Right cardiac atrium (tissue), 5 donors: ENCODE measurements around the gene ATF6B. TPM values are rescaled to one million over a fixed set of nuclear protein-coding genes. Genes with fewer than 3 reads are reported as not detected.

Experiments used
- ATAC-seq, 2 donors: fragments of 200-7000 bp; cut with Tn5 transposase; one replicate each; pipeline versions ENCODE4 v1.8.0 to v1.9.1; 2020; ENCODE audit warnings: moderate library complexity in 2 of 2, mild to moderate bottlenecking in 1 of 2
- DNase-seq, 3 donors: peaks; one replicate each; pipeline ENCODE4 v3.0.0-alpha.2; 2020
- H3K27ac ChIP-seq: one replicate; pipeline ENCODE4 v1.5.1; 2013; ENCODE audit warnings: mild to moderate bottlenecking, low read length, control low read depth, moderate library complexity
- H3K27me3 ChIP-seq: one replicate; pipeline ENCODE4 v1.6.1; 2013; ENCODE audit not compliant: control insufficient read depth, insufficient read depth
- H3K4me1 ChIP-seq: one replicate; pipeline ENCODE4 v1.6.1; 2013; ENCODE audit warnings: low read length; ENCODE audit not compliant: control insufficient read depth, insufficient read depth
- H3K4me3 ChIP-seq: one replicate; pipeline ENCODE4 v1.5.1; 2013; ENCODE audit warnings: low read length, control low read depth
- H3K9me3 ChIP-seq: one replicate; pipeline ENCODE4 v1.6.1; 2013; ENCODE audit warnings: low read length; ENCODE audit not compliant: control insufficient read depth
- WGBS: extraction: QIAGEN DNeasy Blood & Tissue Kit; methylation state at CpG from one replicate; pipeline ENCODE4 v1.1.7; 2013; 5-methylcytosine and 5-hydroxymethylcytosine counted together
- intact Hi-C, 4 donors: fragments of 100-400 bp; cut with DNase I; formaldehyde crosslinking; loops; one replicate each; pipeline versions ENCODE4 v1.11.0 to v1.14.0; 2022 to 2023
- long read RNA-seq, 4 donors: library from polyadenylated mRNA; unstranded; transcript quantifications; one replicate each; pipeline ENCODE4 v2.0.0, GENCODE V29; 2020 to 2021
- polyA plus RNA-seq: library from polyadenylated mRNA; stranded (reverse); fragments of 200-250 nt; gene quantifications from one replicate; pipeline ENCODE4 v1.2.3, GENCODE V29; 2013
- total RNA-seq, 4 donors: library from RNA; stranded (reverse); fragmentation: NEBNext Ultra II Directional; extraction: Animal tissue kit (Norgen Biotek cat#: 25700); gene quantifications; one replicate each; pipeline ENCODE4 v1.2.1, GENCODE V29; 2021
- donor health status: healthy with polysubstance abuse.
- donor health status: DM: no; HTN: yes; CAD: no.
- donor health status: DM: no; HTN: no; CAD: no.
- donor health status: DM: no; HTN: yes; CAD: no; lungs with severe emphysema.
- donor health status: DM: yes; HTN: yes; CAD: no.

ATF6B gene
- total RNA-seq (10 to 100 TPM; 35.2 to 44.9 (median 38.5) TPM), polyA plus RNA-seq (29.2 TPM)
- long read RNA-seq, donor 1, partial matches to known transcripts: 4 of 13 reads
- long read RNA-seq, donor 1, other reads (novel, unspliced or antisense): 2 of 13 reads
- long read RNA-seq, donor 2, partial matches to known transcripts: 2 of 3 reads
- long read RNA-seq, donor 2, other reads (novel, unspliced or antisense): 0 of 3 reads
- long read RNA-seq, donor 3, partial matches to known transcripts: 8 of 16 reads
- long read RNA-seq, donor 3, other reads (novel, unspliced or antisense): 3 of 16 reads
- long read RNA-seq, donor 4, partial matches to known transcripts: 1 of 5 reads
- long read RNA-seq, donor 4, other reads (novel, unspliced or antisense): 0 of 5 reads

- intact Hi-C loops: loop anchor here in 2 of 4 donors (5.0 to 10.0 kb wide), 2 partner anchors 47 to 69 kb away; partner anchors contain the start of genes AGPAT1 (in 1 of the 2) and RNF5 (in 1 of the 2)
- no peaks in the 10 kb centered on the region for H3K27me3 ChIP-seq
- peaks cover 21% of the 10 kb centered on the region for H3K4me1 ChIP-seq
- no peaks in the 10 kb centered on the region for H3K9me3 ChIP-seq
- H3K4me3 ChIP-seq: peak within 1 kb of the TSS; percentile 98
- peak within 1 kb of the TSS; percentile 97 for H3K27ac ChIP-seq
- under 1% methylated on average over 44 of the region's 44 CpGs for WGBS
- peak; percentile 99 for DNase-seq
- ATAC-seq: peak; percentile 96 to 97
Measured at GRCh38 chr6:32127717-32128592, at the start of gene ATF6B. TSS of gene ATF6B (minus strand) at chr6:32128246. CDS start at chr6:32128207, 39 bp downstream.

DNA sequence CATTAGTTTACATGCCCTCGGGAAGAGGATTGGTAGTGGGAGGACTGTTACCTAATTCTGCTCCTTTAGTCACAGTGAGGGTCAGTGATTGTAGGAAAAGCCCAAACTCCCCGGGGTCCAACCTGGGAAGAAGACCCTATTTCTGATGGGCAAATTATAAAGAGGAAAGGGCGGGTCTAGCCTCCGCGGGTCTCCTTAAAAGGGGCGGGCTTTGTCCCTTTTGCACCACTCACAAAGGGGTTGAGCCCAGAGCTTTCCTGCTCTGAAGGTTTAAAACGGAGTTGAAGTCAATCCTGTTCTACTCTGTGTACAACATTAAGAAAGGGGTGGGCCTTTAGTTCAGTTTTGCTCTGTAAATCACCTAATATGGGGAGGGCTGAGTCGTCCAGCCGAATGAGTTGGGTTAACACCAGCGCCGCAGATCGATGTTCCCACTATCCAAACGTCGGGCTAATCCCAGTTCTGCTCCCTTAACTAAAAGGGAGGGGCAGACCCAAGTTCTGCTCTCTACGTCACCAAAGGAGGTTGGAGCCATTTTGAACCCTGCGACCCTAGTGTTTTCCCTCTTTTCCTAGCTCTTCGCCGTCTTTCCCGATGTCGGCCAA, 49.2 kb upstream of the ATF6B start:
- H3K27ac ChIP-seq: peak overlapping the region; percentile 98
- DNase-seq (peak in 1 of 3 donors; percentile 71), ATAC-seq (peak; percentile 17 to 25)
- intact Hi-C loops: loop anchor here in 1 of 4 donors (10.0 kb wide), 1 partner anchor 52 kb away; the partner anchor contains the start of gene ATF6B
- WGBS: under 1% methylated on average over 20 of the region's 20 CpGs
- peak overlapping the region; percentile 33 for H3K4me3 ChIP-seq
- no peaks in the 10 kb centered on the region for H3K27me3 ChIP-seq
- no peaks in the 10 kb centered on the region for H3K9me3 ChIP-seq
- H3K4me1 ChIP-seq: peaks cover 4% of the 10 kb centered on the region

DNA sequence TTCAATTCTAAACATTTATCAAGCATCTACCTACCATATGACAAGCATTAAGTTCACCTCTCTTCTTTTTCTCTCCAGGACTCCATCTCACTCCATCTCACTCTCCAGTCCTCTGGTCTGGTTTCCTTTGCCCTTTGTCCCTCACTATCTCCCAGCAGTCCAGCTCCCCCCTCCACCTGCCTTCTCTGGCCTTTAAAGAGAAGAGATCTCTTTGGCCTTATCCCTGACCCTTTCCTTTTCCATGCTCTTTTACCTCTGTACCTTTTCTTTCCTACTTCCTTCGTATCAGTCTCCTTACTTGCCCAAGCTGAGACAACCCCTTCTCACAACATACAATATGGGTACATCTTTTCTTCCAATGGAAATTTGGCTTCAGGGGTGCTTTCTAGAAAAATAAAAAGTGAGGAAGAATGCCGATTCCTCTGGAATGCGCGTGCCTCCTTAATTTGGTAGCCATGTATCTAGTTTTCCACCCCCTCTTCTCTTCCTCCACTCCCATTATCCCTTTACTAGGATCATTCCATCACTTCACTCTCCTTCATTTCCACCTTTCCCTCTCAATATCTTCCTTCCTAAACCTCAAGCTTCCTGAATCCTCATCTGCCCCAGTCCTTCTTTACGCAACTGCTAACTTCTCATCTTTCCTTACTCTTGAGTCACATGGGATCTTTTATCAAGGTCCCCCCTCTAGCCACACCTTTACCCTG, 48.6 kb upstream of the ATF6B start:
- Histone ChIP-seq H3K9me3 (no peaks in the 10 kb centered on the region), H3K4me3 (peak overlapping the region; percentile 33), H3K27ac (peak overlapping the region; percentile 98), H3K4me1 (peaks cover 4% of the 10 kb centered on the region), H3K27me3 (no peaks in the 10 kb centered on the region)
- DNase-seq (no peak), ATAC-seq (no peak)
- intact Hi-C loops: loop anchor here in 1 of 4 donors (10.0 kb wide), 1 partner anchor 52 kb away; the partner anchor contains the start of gene ATF6B
- WGBS: 20% methylated on average over 5 of the region's 5 CpGs

DNA sequence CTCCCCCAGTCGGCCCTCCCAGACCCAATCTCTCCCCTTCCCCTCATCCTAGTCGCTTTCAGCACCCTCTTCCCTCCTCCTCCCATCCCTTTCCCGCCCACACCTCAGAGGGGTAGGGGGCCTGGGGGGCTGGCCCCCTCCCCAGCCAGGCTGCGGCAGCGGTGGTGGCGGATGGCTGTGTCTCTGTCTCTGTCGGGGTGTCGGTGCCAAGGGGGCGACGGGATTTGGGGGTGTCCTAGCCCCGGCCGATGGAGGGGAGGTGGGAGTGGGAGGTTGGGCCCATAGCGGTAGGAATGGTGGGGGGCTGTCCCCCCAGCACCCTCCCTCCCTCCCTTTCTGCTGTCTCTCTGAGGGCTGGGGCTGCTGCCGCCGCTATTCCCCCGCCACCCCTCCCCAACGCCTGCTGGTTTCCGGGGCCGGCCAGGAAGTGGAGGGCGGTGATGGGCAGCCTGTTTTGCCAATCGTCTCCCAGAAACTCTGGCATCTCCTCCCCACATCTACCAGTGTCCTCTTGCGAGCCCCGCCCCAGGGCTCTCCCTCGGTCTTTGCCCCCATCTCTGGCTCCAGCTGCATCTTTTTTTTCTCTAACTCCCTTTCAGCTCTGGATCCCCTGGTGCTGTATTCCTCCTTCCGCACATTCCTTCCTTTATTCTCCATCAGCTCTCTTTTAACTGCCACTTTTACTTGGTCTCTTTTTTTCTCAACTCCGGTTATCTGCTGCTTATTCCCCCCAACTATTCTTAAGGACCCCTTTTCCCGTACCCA, 47.8 kb upstream of the ATF6B start, which contains the start of gene AGPAT1:
TSS of gene AGPAT1 (minus strand) at position 374 of the 765 bp plus-strand sequence. CDS start 4,588 bp downstream, outside the sequence.
- peaks cover 4% of the 10 kb centered on the region for H3K4me1 ChIP-seq
- ATAC-seq (peak; percentile 79), DNase-seq (peak; percentile 98 to 99 (median 99))
- no peaks in the 10 kb centered on the region for H3K27me3 ChIP-seq
- WGBS: under 1% methylated on average over 27 of the region's 27 CpGs
- H3K9me3 ChIP-seq: no peaks in the 10 kb centered on the region
- intact Hi-C loops: loop anchor here in 1 of 4 donors (10.0 kb wide), 1 partner anchor 51 kb away; the partner anchor contains the start of gene ATF6B
- peak within 1 kb of the TSS; percentile 88 for H3K4me3 ChIP-seq
- H3K27ac ChIP-seq: peak within 1 kb of the TSS; percentile 98

DNA sequence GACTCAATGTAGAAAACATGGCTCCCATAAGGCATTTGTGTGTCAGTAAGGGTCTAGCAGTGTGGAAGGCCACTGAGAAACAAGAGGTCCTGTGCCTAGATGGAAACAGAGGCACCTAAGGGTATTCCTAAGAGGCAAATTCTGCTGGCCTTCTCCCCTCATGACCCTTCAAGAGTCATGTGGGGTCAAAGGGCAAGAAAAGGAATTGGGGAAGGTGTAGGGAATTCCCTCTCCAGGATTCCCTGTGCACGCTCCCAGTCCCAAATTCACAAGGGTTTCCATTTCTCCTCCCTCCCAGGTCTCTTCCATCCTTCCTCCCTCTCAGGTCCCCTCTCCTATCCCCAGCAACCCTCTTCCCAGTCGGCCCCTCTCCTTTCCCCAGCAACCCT, 47.3 kb upstream of the ATF6B start:
- intact Hi-C loops: loop anchor here in 1 of 4 donors (10.0 kb wide), 1 partner anchor 51 kb away; the partner anchor contains the start of gene ATF6B
- Histone ChIP-seq H3K4me1 (peaks cover 4% of the 10 kb centered on the region), H3K27me3 (no peaks in the 10 kb centered on the region), H3K9me3 (no peaks in the 10 kb centered on the region), H3K27ac (peak overlapping the region; percentile 76), H3K4me3 (peak overlapping the region; percentile 88)
- WGBS: 18% methylated on average over 2 of the region's 2 CpGs
- DNase-seq (no peak), ATAC-seq (no peak)

DNA sequence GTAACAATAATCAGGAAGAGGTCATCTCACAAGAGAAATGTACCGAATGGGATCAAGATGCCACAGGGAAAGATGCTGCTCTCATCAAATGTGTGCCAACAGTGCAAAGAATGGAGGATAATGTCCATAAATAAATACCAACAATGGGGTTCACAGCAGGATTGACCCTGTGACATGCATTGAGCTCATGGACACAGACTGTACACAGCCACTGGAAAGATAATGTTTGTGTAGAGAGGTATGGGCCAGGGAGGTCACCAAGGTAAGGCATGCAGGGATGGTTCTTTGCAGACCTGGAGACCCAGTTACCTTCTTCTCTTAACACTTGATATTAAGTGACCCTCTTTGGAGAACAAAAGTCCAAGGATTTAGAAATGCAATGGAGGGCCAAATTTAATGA, 46.4 kb upstream of the ATF6B start:
- no peak for ATAC-seq
- Histone ChIP-seq H3K4me3 (no peak overlapping the region), H3K4me1 (peaks cover 3% of the 10 kb centered on the region), H3K27me3 (no peaks in the 10 kb centered on the region), H3K27ac (no peak overlapping the region), H3K9me3 (no peaks in the 10 kb centered on the region)
- 78% methylated on average over 1 of the region's 1 CpG for WGBS
- intact Hi-C loops: loop anchor here in 1 of 4 donors (10.0 kb wide), 1 partner anchor 50 kb away; the partner anchor contains the start of gene ATF6B
- no peak for DNase-seq

GRCh38 chr6:32173051-32173727, 45.1 kb upstream of the ATF6B start:
- intact Hi-C loops: loop anchor here in 1 of 4 donors (10.0 kb wide), 1 partner anchor 48 kb away; the partner anchor contains the start of gene ATF6B
- ATAC-seq (no peak), DNase-seq (no peak)
- no peaks in the 10 kb centered on the region for H3K9me3 ChIP-seq
- WGBS: 78% methylated on average over 4 of the region's 4 CpGs
- no peaks in the 10 kb centered on the region for H3K27me3 ChIP-seq
- no peaks in the 10 kb centered on the region for H3K4me1 ChIP-seq
- no peak overlapping the region for H3K4me3 ChIP-seq
- H3K27ac ChIP-seq: no peak overlapping the region

DNA sequence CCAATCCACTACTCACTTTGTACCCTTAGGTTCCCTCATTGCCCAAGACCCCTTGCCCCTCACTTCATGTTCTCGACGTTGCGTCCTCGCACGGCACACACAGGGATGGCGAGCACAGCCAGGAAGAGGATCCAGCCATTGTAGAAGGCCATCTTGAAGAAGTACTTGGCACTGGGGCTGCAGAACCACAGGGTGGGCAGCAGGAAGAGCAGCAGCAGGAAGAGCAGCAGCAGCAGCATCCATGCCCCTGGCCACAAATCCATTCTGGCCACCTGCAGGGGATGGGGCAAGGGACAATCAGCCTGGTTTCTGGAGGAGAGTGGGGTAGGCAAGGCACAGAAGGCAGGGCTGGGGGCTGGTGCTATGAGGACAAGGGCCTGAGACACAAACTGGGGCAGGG, 43.2 kb upstream of the ATF6B start:
- 92% methylated on average over 6 of the region's 6 CpGs for WGBS
- Histone ChIP-seq H3K4me3 (no peak overlapping the region), H3K4me1 (no peaks in the 10 kb centered on the region), H3K9me3 (no peaks in the 10 kb centered on the region), H3K27ac (no peak overlapping the region), H3K27me3 (no peaks in the 10 kb centered on the region)
- DNase-seq (peak in 1 of 3 donors; percentile 32), ATAC-seq (no peak)
- intact Hi-C loops: loop anchor here in 1 of 4 donors (10.0 kb wide), 1 partner anchor 46 kb away; the partner anchor contains the start of gene ATF6B

- H3K9me3 ChIP-seq: no peaks in the 10 kb centered on the region
- no peaks in the 10 kb centered on the region for H3K27me3 ChIP-seq
- DNase-seq (peak in 1 of 3 donors; percentile 46), ATAC-seq (no peak)
- intact Hi-C loops: loop anchor here in 1 of 4 donors (10.0 kb wide), 1 partner anchor 45 kb away; the partner anchor contains the start of gene ATF6B
- no peak overlapping the region for H3K27ac ChIP-seq
- 89% methylated on average over 11 of the region's 11 CpGs for WGBS
- H3K4me1 ChIP-seq: no peaks in the 10 kb centered on the region
- no peak overlapping the region for H3K4me3 ChIP-seq
Measured at GRCh38 chr6:32170294-32170693, 42.2 kb upstream of the ATF6B start.
